GM19328 (cell line): ENCODE measurements around the gene ADRA2B.

Experiments
- ATAC-seq: cut with Tn5 transposase; IDR thresholded peaks from one replicate; pipeline ENCODE4 v1.9.1; 2021; ENCODE audit warnings: mild to moderate bottlenecking, moderate library complexity; ENCODE audit not compliant: unreplicated experiment

ADRA2B gene

GRCh38 chr2:96138179-96139145 lies 22.1 kb upstream of the ADRA2B start, which contains the start of gene ASTL:
ASTL (minus strand) TSS chr2:96138502; CDS start chr2:96138436, 66 bp downstream.
- no peak for ATAC-seq

- no peak for ATAC-seq
Measured at GRCh38 chr2:96137321-96138178, 21.2 kb upstream of the ADRA2B start.

GRCh38 chr2:96136129-96136720 lies 19.9 kb upstream of the ADRA2B start:
- no peak for ATAC-seq

- ATAC-seq: no peak
Measured at GRCh38 chr2:96135621-96136020, 19.2 kb upstream of the ADRA2B start.

- no peak for ATAC-seq
Measured at GRCh38 chr2:96135171-96135570, 18.8 kb upstream of the ADRA2B start.

- ATAC-seq: no peak
Measured at GRCh38 chr2:96134421-96134820, 18.1 kb upstream of the ADRA2B start.

- no peak for ATAC-seq
Measured at GRCh38 chr2:96131813-96132745, 15.7 kb upstream of the ADRA2B start.

- ATAC-seq: no peak
Measured at GRCh38 chr2:96131152-96131812, 14.9 kb upstream of the ADRA2B start.

- no peak for ATAC-seq
Measured at GRCh38 chr2:96130483-96130882, 14.1 kb upstream of the ADRA2B start.

- no peak for ATAC-seq
Measured at GRCh38 chr2:96129528-96130120, 13.3 kb upstream of the ADRA2B start.

- ATAC-seq: no peak
Measured at GRCh38 chr2:96128456-96128855, 12.1 kb upstream of the ADRA2B start.

- ATAC-seq: no peak
Measured at GRCh38 chr2:96124406-96125265, 8.3 kb upstream of the ADRA2B start.

GRCh38 chr2:96123936-96124335 lies 7.6 kb upstream of the ADRA2B start:
- no peak for ATAC-seq

GRCh38 chr2:96123290-96123689 lies 6.9 kb upstream of the ADRA2B start:
- ATAC-seq: no peak

GRCh38 chr2:96122391-96122790 lies 6.0 kb upstream of the ADRA2B start:
- ATAC-seq: no peak

GRCh38 chr2:96121414-96121813 lies 5.0 kb upstream of the ADRA2B start:
- no peak for ATAC-seq

GRCh38 chr2:96120991-96121390 lies 4.6 kb upstream of the ADRA2B start:
- no peak for ATAC-seq

- ATAC-seq: no peak
Measured at GRCh38 chr2:96120091-96120720, 3.8 kb upstream of the ADRA2B start.
